ENCODE measurements around the gene COL16A1.

Gene COL16A1

DNA sequence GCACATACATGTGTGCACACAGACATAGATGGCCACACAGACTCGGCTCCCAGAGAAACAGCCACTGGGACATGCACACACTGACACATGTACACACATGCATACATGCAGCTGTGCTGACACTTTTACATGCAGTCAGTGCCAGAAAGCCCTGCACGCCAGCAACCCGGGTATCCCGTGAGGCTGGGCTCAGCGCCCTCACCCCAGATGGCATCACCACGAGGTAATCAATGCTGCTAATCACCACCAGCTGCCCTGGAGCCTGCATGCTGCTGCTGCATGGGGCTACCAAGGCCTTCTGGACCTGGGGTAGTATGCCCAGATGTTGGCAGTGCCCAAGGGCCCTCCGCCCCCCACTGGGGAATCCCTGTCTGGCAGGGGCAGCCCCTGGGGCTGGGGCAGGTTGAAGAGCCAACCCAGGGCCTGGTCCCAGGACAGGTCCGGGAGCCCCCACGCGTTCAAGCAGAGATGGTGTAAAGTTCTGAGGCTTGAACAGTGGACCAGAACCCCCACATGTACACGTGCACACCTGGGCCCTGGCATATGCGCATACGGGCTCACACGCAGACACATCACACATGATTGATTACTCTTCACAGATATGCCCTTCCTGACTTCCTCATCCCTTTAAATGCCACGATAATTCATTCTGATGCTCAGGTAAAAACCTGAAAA, 2.7 kb upstream of the COL16A1 start:
- DNase-seq (ENCODE audit: low spot score), result no peak

DNA sequence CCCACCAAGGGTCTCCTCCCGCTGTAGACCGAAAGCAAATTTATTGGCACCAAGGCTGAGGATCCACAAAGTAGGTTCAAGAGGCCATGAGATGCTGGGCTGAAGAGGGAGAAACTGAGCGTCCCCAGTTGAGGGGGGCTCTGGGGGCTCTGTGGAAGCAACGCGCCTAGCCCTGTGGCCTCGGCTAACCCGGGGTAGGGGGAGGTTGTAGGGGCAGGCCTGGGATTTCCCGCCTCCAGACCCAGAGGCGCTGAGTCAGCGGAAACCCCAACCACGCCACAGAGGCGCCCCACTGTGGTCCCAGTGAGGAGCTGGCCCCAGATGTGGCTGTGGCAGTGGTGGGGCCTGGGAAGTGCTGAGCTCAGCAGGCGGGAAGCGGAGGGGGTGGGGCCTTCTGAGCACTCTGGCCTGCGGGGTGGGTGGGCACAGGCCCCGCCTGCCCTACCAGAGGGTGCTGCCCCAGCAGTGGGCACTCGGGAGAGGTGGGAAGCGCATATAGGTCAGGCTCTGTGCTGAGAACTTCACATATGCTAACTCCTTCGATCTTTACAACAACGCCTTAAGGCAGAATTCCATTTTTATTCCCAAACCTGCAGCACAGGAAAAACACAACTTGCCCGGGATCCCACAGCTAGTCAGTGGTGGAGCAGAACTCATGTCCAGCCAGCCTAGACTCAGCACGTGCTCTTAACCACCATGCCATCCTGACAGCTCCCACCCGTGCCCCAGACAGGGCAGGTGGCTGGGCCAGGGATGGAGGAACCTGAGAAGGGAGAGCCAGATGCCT, 1.5 kb upstream of the COL16A1 start:
- no peak for DNase-seq (ENCODE audit: low spot score)

DNA sequence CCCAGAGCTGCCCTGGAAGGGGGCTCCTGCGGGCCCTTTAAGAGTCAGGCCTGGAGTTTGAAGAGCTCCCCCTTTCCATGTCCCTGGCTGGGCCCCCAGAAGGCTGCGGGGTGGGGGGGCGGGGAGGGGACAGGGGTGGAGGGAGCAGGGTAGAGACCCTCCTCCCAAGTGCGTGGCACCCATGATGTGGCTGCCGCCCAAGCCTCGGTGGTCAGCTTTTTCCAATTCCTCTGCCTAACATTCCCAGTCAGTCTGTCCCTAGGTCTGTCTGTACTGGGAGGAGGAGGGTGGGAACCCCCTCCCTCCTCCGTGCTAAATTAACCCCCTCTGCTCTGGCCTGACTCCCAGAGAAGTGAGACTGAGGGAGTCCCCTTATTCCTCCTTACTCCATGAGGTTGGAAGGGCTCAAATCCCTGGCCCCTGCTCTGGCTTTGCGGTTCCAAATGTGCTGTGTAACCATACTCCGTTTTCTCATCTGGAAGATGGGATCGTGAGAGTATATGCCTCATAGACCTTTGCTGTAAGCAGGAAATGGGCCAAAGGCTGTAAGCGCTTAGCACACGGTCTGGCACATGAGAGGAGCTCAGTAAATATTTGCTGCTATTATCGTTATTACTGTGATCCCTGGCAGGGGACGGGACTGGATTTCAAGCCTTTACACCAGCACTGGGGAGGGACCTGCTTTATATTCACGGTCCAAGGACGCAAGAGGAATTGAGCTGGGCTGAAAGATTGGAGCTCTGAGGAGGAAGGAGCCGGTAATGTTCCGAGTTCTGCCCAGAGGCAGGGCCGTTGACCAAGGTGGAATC, 658 bp upstream of the COL16A1 start:
- DNase-seq (ENCODE audit: low spot score), result no peak

DNA sequence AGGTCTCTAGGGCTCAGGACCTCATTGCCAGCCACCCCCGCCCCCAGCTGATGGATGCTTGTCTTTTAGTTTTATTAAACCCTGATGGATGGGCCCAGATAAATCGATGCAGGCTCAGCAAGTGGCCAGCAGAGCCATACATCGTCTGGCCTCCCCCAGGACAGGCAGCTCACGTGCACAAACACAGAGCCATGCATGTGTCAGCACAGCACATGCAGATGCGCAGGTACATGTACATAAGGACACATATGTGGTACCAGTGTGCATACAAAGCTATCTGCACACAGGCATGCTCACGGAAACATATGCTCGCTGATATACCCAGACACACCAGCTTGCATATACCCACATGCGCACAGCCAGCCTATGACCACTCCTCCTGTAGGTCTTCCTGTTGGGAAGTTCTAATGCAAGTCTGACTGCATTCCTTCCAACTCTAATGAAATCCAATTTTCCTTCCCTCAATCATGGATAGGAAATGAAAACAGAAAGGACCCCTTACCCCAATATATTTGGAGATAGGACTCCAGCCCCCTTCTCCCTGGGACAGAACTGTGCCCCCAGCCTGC, 897 bp downstream of the COL16A1 start:
- DNase-seq (ENCODE audit: low spot score), result no peak

DNA sequence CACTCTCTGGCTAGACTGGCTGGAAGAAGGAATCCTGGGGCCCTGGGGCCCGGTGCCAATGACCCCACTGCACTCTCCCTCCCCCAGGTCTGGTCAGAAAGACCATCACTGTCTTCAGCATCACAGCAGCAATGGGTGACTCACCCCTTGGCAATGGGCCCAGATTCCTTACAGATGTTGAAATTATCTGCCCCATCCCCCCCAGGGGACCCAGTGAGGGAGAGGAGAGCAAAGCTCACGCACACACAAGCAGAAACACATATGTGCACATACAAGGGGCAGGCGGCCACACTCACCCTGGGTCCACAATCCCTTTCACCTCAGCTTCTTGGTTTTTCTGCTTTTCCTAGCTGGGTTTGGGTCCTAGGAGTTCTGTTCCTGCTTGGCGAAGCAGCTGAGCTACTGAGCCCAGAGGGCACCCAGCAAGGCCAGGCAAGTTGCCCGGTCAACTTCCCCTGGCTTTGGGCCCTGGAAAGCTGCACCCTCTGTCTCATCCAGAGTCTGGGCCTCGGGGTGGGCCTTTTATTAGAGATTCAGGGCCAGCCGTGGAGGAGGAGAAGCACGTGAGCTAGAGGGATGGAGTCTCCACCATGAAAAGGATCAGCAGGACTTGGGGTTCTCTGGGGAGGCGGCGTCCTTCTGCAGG, 2.6 kb downstream of the COL16A1 start:
- peak; percentile 93 for DNase-seq (ENCODE audit: low spot score)

DNA sequence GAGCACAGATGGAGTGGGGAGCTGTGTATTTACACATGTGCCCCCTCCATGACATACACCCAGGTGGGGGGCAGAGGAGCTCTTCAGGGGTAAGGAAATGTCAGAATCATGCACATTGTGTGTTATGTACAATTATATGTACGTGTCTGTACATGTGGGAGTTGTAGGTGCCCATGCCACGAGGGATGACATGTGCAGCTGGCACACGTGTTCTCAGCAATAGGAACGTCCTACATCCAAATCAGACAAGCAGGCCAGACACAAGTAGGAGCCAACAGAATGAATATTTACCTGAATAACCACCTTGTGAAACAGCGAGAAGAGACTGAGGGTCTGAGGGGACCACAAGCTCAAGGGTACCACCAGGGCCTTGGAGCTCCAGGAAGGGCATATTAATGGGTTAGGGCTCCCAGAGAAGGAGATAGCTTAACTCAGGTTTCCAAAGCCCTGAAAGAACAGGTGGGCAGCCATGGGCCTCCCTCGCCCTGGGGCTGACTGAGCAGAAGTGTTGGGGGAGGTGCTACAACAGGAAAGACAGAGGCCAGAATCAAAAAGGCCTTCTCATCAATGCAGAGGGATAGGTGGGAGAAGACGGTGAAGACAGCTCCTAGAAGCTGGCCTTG, 3.2 kb downstream of the COL16A1 start:
- DNase-seq (ENCODE audit: low spot score), result no peak

DNA sequence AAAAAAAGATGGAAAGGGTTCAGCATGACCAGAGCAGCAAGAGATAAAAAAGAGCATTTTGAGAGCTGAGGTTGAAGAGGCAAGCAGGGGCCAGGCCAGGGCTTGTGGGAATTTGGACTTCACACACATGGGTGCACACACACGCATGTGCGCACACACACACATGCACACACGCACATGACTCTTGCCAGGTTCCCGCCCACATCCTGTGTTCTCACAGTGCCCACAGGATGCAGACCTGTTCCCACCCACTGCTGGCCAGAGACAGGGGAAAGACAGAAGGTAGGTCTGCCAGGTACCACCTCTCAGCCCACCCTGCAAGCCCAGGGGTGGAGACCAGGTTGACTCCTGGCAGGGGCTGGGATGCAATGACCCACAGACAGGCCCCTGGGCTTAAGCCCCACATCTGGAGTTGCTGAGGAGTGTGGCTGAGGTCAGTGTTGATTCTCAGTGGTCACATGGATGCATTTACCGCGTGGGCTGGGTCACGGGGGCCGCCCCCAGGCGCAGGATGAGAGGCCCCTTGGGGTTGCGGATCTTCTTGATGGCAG, 4.4 kb downstream of the COL16A1 start:
- no peak for DNase-seq (ENCODE audit: low spot score)

DNA sequence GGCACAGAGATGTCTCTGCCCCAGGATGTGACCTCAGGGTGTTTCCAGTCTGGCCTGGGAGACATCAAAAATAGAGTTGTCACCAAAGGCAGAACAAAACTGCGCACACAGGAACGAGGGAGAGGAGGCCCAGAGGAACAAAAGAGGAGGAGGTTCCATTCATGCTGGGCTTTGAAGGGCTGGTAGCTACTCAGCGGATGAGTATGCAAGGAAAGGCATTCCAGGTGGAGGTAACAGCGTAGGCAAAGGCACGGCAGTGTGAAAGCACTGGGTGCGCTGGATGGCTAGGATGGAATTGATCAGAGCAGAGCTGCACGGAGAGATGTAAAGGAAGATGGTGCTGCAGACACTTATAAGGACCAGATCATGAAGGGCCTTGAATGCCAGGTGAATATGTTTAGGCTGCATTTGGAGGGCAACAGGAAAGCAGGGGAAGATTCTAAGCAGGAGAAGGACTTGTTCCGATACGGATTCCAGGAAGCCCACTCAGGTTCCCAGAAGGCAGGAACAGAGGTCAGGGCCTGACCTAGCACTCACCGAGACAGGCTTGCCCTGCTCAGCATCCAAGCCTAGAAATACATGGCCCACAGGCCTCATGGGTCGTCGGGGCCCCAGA, 6.3 kb downstream of the COL16A1 start:
- DNase-seq (ENCODE audit: low spot score), result no peak

DNA sequence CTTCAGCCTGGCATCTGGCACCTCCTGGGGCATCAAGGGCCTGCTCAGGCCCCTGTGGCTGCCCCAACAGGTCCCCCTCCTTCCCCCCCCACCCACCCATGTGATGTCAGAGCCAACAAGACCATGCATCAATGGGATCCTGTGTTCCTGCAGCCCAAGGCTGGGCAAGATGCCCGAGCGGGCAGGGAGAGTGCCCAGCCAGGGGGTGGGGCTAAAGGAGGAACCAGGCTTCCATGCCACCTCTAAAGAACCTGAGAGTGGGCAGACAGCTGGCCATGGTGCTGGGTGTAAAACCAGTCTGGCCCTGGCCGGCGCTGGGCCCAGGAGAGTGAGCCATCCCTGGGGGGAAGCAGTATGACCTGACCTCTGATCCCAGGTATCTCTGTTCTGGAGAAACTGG, 7.6 kb downstream of the COL16A1 start:
- peak; percentile 97 for DNase-seq (ENCODE audit: low spot score)

DNA sequence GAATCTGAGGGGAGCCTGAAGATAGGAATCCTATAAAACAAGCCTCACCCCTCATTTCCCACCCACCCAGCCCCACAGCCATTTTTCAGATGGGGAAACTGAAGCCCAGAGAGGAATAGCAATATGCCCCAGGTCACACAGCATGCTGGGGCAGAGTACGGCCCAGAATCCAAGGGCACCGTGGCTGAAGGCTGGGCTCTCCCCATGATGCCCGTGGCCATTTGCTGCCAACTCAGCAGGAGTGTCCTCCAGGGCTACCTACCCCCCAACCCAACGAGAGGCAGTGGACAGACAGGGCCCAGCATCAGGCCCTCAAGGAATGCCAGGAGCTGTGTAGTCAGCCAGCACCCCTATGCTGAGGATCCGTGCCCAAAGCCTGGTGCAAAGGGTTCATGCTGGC, 8.5 kb downstream of the COL16A1 start:
- DNase-seq (ENCODE audit: low spot score), result no peak

DNA sequence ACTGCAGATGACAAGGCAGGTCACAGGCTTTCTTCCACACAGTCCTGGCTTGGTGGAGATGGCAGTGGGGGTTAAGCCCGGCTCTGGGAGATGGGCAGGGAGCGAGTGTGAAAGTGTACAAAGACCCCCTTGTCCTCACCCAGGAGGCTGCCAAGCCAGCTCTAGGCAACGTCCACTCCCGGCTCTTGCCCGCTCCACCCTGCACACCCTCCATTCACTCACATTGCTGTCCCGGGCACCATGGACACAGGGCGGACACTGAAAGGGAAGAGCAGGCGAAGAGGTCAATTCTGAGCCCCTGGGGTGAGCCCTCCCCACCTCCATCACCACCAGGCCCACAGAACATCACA, 8.9 kb downstream of the COL16A1 start:
- DNase-seq (ENCODE audit: low spot score), result peak; percentile 96

DNA sequence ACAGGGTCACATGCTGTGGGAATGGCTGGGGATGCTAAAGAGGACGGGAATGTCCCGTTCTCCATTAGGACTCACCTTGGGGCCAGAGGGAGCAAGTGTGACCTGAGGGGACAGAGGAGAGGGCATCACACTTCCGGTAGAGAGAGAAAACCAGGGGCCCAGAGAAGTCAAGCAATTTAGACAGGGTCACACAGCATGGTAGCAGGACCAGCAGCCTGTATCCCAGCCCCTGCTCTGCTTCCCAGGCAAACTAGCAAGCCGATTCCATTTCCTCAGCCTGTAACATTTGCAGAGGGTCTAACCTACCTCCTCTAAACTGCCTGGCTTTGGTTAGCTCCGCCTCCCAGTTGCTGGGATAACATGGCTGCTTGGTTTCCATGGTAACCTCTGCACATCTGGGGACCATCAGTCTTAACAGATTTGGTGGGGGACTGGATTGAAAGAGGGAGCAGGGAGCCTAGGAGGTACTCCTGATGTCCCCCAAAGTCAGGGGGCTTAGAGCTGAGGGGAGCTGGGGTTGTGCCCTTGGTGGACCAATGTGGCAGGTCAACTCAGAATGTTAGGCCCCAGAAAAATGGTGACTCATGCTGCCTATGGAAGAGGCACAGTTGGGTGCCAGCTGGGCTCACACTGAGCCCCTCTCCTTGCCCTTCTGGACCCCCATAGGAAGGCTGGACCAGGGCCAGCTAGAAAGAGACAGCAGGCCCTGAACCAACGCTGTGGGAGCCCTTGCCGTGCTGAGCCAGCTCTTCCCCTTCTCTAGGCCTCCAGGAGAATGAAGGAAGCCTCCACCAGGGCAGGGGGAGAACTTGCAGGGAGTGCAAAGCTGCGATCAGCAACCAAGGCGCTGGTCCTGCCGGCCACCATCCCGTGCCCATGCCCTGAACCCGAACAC, 9.5 kb downstream of the COL16A1 start:
- DNase-seq (ENCODE audit: low spot score), result no peak

DNA sequence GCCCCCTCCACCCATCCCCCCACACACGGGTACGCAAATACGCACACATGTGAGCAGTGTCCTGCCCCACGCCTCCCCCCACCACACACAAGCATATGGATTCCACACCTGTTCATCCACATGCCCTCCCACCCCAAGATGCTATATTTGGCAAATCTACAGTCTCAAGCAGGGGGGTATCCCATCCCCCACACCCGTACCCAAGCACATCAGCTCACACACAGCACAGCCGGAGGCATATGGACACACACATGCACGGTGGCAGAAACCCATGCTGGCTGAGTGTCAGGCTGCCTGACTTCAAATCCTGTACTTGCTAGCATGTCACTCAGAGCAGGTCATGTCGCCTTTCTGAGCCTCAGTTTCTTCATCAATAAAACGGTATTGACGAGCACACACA, 10.6 kb downstream of the COL16A1 start:
- DNase-seq (ENCODE audit: low spot score), result no peak

DNA sequence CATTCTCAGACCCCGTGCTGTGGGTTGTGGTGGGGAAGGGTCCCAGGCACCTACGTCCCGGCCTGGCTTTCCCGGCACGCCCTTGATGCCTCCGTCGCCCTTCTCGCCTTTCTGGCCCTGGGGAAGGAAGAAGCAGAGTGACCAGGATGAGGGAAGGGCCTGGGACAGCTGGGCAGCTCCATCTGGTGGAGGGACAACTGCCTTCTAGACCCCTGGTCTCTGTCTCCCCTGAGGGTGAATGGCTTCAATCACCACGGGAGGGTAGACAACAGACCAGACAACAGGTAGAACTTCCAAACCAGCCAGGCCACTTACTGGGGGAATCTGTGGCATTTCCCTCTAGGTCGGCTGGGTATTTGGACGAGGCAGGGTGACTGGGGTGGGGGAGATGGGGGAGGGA, 11.9 kb downstream of the COL16A1 start:
- no peak for DNase-seq (ENCODE audit: low spot score)

DNA sequence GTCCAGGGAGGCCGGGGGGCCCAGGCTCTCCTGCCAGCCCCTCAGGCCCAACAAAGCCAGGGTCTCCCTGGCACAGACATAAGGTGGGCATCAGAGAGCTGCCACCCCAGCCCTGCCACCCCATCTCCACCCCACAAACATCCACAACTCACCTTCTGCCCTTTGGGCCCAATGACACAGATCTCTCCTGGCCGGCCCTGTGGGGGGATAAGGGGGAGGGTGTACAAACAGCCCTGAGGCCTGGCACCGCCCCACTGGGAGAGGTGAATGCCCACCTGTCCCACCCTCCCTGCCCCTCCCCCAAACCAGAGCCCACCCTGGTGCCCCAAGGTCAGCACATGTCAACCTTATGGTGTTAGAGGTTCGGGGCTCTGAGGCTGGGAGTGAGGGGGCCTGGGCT, 12.4 kb downstream of the COL16A1 start:
- no peak for DNase-seq (ENCODE audit: low spot score)

DNA sequence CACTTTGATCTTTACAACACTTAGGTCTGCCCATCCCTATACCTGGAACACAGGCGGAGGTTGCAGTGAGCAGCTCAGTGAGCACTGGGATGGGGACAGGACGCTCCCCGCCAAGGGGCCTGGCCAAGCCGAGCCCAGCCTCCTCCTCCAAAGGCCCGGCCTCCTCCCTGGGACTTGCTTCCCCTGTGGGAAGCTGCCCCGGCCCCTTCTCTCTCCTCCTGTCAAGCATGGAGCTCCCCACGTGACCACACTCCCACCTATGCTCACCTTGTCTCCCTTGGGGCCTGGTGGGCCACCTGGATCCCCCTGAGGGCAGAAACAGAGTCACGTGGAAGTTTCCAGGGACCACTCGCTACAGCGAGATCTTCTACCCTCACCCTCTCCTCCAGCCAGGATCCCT, 12.9 kb downstream of the COL16A1 start:
- no peak for DNase-seq (ENCODE audit: low spot score)

DNA sequence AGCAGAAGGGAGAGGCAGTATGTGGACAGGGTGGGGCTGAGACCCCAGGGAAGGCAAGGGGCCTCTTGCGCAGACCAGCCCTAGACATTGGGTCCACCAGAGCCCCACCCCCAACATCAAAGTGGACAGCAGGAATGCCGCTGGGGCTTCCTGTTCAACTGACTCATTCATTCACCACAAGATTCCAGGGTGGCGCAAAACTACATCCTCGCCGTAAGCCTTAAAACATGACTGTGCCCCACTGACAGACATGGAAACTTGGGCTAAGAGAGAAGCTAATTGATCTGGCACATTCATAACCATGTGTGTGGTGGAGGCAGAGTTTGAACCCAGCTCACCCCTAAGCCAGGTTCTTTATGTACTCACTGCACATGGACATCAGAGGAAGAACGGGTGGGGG, 14.0 kb downstream of the COL16A1 start:
- no peak for DNase-seq (ENCODE audit: low spot score)

DNA sequence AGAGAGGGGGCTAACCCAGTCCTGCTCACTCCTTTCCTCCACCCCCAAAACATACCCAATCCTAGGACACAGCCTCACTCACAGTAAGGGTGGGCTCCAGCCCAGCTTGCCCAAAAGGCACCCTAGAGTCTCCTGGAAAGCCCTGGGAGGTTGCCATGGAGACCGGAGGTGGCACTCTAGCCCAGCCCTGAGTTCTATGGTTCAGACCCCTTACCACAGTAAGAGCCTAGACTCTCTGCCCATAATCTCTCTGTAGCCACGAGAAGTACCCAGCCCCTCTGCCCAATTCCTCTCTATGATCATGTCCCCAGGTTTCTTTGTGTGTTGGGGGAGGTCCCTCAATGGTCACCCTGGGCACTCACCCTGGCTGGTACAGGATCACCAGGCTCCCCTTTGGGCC, 14.4 kb downstream of the COL16A1 start:
- DNase-seq (ENCODE audit: low spot score), result no peak

DNA sequence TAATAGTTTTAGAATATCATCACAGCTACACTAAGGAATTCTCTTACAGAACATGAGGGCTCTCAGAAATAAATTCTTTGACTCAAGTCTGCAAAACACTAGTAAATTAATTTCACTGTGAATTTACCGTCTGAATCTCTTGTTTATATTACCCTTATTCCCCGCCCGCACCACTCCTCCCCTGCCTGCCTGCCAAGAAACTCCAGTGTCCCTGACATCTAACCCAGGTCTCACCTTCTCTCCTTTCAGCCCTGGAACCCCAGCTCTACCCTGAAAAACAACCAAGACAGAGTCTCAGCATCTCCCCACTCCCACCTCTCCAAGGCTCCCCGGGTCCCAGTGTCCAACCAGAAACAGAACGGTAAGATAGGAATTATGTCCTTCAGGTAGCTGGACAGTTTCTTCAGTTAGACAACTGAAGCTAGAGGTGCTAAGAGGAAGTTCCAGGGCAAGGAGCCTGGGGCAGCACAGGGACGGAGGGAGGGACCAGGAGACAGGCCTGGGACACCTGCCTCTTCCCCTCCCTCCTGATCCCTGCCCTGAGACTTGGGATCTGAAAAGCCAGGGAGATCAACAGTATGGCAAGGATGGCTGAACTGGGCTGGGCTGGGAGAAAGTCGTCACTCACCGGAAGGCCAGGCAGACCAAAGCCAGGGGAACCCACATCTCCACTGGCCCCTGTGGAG, 15.4 kb downstream of the COL16A1 start:
- no peak for DNase-seq (ENCODE audit: low spot score)

Data from pons (tissue), 1 donor.